Spleen (tissue), 7 donors: ENCODE measurements around the gene PARD3.

ENCODE experiments used
- POLR2A ChIP-seq, 3 donors: fragments of 450-650 bp; IDR thresholded peaks; one replicate each; pipeline ENCODE4 v1.5.1; 2017; ENCODE audit warnings: antibody characterized with exemption in 3 of 3, mild to moderate bottlenecking in 1 of 3
- POLR2AphosphoS5 ChIP-seq, 3 donors: sonication (generic); formaldehyde crosslinking; IDR thresholded peaks; one replicate each; pipeline ENCODE4 v1.5.1; 2017; ENCODE audit warnings: antibody characterized with exemption in 3 of 3
- TF ChIP-seq, protein P1 (sequence below), 11 experiments: fragments of 200-600 bp in 7 of 11; fragments of 450-650 bp in 4 of 11; sonication (generic) in 4 of 11; IDR thresholded peaks in 8 of 11; conservative IDR thresholded peaks in 3 of 11; 1 replicate in 7 of 11; 2 replicates in 4 of 11; pipeline versions ENCODE4 v1.4.0 to v1.8.0; 2016 to 2021; ENCODE audit warnings: antibody characterized with exemption in 11 of 11, inconsistent platforms in 4 of 11, mild to moderate bottlenecking in 1 of 11
- donor health status: DM: no; HTN: no; CAD: no; lungs with moderate emphysema.
- donor health status: DM: no; HTN: no; CAD: no.
- donor health status: DM: no; HTN: no; CAD: no.

DNA sequence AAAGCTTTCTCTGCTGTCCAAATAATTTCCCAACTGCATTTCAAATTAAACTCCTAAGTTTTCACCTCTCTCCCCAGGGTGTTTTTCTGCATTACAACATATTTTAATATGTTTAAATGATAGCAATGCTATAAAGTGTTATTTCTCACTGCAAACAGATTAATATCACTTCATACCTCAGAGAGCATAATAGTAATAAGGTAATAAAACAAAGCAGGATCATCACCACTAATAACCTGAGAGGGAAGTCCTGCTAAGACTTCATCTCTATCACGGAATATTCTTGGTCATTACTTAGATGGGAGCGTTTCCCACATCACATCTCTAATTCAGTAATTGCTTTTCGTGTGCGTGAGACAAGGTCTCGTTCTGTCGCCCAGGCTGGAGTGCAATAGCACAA lies 168.8 kb downstream of the PARD3 start:
- TF ChIP-seq, protein P1, sequence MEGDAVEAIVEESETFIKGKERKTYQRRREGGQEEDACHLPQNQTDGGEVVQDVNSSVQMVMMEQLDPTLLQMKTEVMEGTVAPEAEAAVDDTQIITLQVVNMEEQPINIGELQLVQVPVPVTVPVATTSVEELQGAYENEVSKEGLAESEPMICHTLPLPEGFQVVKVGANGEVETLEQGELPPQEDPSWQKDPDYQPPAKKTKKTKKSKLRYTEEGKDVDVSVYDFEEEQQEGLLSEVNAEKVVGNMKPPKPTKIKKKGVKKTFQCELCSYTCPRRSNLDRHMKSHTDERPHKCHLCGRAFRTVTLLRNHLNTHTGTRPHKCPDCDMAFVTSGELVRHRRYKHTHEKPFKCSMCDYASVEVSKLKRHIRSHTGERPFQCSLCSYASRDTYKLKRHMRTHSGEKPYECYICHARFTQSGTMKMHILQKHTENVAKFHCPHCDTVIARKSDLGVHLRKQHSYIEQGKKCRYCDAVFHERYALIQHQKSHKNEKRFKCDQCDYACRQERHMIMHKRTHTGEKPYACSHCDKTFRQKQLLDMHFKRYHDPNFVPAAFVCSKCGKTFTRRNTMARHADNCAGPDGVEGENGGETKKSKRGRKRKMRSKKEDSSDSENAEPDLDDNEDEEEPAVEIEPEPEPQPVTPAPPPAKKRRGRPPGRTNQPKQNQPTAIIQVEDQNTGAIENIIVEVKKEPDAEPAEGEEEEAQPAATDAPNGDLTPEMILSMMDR (IDR thresholded peaks at IDR 0.05 in 8 of 11, conservative IDR thresholded peaks at IDR 0.05 in 3 of 11): no peak
- TF ChIP-seq POLR2A (IDR thresholded peaks at IDR 0.05): no peak
- no peak for TF ChIP-seq POLR2AphosphoS5 (IDR thresholded peaks at IDR 0.05)
